ENCODE results near the gene ZCWPW2. TPM values are rescaled to one million over a fixed set of nuclear protein-coding genes. Genes with fewer than 3 reads are reported as not detected.

The ZCWPW2 gene
- total and polyA plus RNA-seq, 12 donors: 0.71 to 4.0 (median 2.4) TPM

DNA sequence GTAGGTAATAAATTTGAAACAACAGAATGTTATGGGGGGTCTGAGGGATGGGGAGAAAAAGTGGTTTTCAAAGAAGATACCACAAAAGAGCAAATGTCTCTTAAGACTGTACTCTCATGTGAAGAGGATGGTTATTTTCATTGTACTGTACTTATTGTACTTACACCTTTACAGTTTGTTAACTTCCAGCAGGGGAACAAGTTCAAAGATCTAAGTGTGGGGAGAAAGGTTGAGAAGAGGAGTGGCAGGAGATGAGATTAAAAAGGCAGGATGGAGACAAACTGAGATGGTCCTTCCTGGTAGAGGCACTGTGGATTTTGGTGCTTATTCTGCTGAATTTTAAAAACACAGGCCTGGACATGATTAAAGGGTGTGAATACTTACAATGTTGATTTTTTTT lies 5.4 kb upstream of the ZCWPW2 start:
- peak overlapping the region in 1 of 10 donors; percentile 24 for H3K27ac ChIP-seq
- TF ChIP-seq, protein P1, sequence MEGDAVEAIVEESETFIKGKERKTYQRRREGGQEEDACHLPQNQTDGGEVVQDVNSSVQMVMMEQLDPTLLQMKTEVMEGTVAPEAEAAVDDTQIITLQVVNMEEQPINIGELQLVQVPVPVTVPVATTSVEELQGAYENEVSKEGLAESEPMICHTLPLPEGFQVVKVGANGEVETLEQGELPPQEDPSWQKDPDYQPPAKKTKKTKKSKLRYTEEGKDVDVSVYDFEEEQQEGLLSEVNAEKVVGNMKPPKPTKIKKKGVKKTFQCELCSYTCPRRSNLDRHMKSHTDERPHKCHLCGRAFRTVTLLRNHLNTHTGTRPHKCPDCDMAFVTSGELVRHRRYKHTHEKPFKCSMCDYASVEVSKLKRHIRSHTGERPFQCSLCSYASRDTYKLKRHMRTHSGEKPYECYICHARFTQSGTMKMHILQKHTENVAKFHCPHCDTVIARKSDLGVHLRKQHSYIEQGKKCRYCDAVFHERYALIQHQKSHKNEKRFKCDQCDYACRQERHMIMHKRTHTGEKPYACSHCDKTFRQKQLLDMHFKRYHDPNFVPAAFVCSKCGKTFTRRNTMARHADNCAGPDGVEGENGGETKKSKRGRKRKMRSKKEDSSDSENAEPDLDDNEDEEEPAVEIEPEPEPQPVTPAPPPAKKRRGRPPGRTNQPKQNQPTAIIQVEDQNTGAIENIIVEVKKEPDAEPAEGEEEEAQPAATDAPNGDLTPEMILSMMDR (IDR thresholded peaks at IDR 0.05): no peak
- DNase-seq (no peak), ATAC-seq (no peak)
- H3K9me3 ChIP-seq: no peaks in the 10 kb centered on the region
- H3K4me1 ChIP-seq: peaks cover 9 to 73% (median 52%) of the 10 kb centered on the region in 9 donors
- H3K4me3 ChIP-seq: no peak overlapping the region
- peaks cover 0 to 26% (median 2%) of the 10 kb centered on the region in 9 donors for H3K36me3 ChIP-seq
- intact Hi-C loops (cut with DNase I): no loop called here
- no peaks in the 10 kb centered on the region for H3K27me3 ChIP-seq

DNA sequence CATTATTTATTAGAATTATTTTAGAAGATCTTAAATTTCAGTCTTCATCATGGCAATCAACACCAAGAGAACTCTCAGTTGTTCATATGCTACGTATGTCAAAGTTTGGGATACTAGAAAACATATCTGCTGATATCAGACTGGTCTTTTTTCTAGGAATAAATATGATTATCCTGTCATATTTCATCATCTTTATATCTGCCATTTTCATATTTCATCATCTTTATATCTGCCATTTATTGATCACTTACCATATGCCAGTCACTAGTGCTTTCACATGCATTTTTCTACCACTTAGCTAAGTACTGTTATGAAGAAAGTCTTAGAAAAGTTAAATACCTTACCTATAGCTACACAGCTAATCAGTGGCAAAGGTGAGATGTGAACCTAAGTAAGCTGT lies 2.8 kb upstream of the ZCWPW2 start:
- H3K36me3 ChIP-seq: peaks cover 0 to under 1% (median 0%) of the 10 kb centered on the region in 9 donors
- H3K27ac ChIP-seq: no peak overlapping the region
- ATAC-seq: no peak
- intact Hi-C loops (cut with DNase I): loop anchor here in 1 of 10 donors (5.0 kb wide), 1 partner anchor 103 kb away; the partner anchor contains the start of gene CMC1
- DNase-seq: no peak
- peaks cover 0 to 3% (median 0%) of the 10 kb centered on the region in 11 donors for H3K9me3 ChIP-seq
- no peaks in the 10 kb centered on the region for H3K27me3 ChIP-seq
- TF ChIP-seq, protein P1 (IDR thresholded peaks at IDR 0.05): no peak
- peaks cover 9 to 82% (median 62%) of the 10 kb centered on the region in 9 donors for H3K4me1 ChIP-seq
- 80 to 97% methylated on average over 1 of the region's 1 CpG for WGBS, 2 donors
- no peak overlapping the region for H3K4me3 ChIP-seq

- intact Hi-C loops (cut with DNase I): loop anchor here in 1 of 10 donors (5.0 kb wide), 1 partner anchor 105 kb away; the partner anchor contains the start of gene CMC1
- peaks cover 0 to 6% (median 0%) of the 10 kb centered on the region in 9 donors for H3K36me3 ChIP-seq
- ATAC-seq (no peak), DNase-seq (no peak)
- peak overlapping the region; percentile 65 to 90 (median 82) for H3K4me3 ChIP-seq
- TF ChIP-seq, protein P1 (IDR thresholded peaks at IDR 0.05): no peak
- peaks cover 9 to 76% (median 61%) of the 10 kb centered on the region in 9 donors for H3K4me1 ChIP-seq
- H3K27me3 ChIP-seq: no peaks in the 10 kb centered on the region
- WGBS, 2 donors: 25 to 27% methylated on average over 16 of the region's 16 CpGs
- peak overlapping the region; percentile 97 to 100 (median 98) for H3K27ac ChIP-seq
- H3K9me3 ChIP-seq: peaks cover 0 to 18% (median 0%) of the 10 kb centered on the region in 11 donors
Measured at GRCh38 chr3:28347374-28348264, 902 bp upstream of the ZCWPW2 start.

DNA sequence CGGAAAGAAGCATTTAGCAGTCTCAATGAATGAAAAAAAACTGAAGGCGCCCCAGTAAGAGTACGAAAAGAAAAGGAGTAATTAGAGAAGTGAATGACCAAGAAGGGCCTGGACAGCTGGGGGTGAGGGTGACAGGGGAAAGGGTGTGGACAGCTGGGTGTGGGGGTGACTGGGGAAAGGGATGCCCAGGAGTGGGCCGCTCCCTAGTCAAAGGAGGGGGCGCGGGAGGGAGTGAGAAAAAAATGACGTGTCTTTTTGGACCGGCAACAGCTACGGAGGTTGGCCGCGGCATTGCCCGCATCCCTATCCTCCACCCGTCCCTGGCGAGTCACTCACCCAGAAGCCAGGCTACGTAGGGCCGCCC lies 274 bp upstream of the ZCWPW2 start:
- Histone ChIP-seq H3K4me1 (peaks cover 9 to 69% (median 55%) of the 10 kb centered on the region in 9 donors), H3K4me3 (peak overlapping the region; percentile 65 to 90 (median 82)), H3K27ac (peak overlapping the region; percentile 97 to 100 (median 98)), H3K36me3 (peaks cover 0 to 12% (median 4%) of the 10 kb centered on the region in 9 donors), H3K9me3 (peaks cover 0 to 24% (median 2%) of the 10 kb centered on the region in 11 donors), H3K27me3 (no peaks in the 10 kb centered on the region)
- ATAC-seq (peak in 4 of 8 donors; percentile 87 to 92 (median 89)), DNase-seq (no peak)
- TF ChIP-seq, protein P1 (IDR thresholded peaks at IDR 0.05): no peak
- WGBS, 2 donors: 0 to 1% methylated on average over 16 of the region's 16 CpGs
- intact Hi-C loops (cut with DNase I): loop anchor here in 1 of 10 donors (5.0 kb wide), 1 partner anchor 106 kb away; the partner anchor contains the start of gene CMC1
